ENCODE results near the gene FGD1. TPM values are rescaled to one million over a fixed set of nuclear protein-coding genes. Genes with fewer than 3 reads are reported as not detected.

FGD1 gene
- total and polyA plus RNA-seq, 2 of the 4 experiments (the other 2 are of a cell fraction), result 2.0 to 12.3 TPM

DNA sequence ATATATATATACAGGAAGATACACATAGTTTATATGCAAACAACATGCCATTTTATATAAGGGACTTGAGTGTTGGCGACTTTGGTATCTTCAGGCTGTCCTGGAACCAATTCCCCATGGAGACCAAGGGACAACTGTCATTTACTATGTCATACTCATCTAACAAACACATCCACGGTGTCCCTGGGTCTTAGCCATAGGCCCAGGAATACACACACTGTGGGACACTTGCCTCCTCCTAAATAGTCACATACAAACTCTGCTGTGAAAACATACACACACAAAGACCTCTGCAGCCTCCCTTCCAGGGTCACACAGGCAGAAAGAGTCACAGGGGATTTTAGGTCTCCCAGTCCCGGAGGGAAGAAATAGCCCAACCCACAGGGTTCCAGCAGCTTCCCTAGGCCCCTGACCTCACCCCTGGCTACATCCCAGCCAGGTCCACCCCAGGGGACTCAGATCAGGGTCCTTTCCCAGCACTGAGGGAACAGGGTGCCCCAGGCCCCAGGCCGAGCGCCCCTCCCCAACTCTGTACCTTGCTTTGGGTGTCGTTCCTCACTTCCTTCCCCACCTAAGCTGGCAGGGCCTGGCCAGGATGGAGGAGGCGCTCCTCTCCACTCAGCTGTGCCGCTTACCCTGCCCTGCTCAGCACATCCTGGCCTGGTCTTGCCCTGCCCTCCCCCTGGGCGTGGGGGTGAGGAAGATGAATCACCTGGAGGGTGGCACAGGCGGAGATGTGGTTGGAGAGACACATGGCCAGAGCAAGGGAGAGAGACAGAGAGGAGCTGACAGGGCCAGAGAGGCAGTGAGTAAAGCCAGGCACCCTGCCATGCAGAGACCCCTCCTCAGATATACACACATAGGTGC is 21.8 kb downstream of the FGD1 start:
- Histone ChIP-seq H3K27me3 (ENCODE audit: control insufficient read depth, insufficient read depth, low read length) (no peaks in the 10 kb centered on the region), H3K9ac (ENCODE audit: low read depth, low read length) (no peak overlapping the region), H3K9me1 (ENCODE audit: insufficient read depth, low read length) (peaks cover 6% of the 10 kb centered on the region; the same call in 1 of the 2 replicates), H2BK120ac (ENCODE audit: low read depth, low read length) (no peak overlapping the region), H4K91ac (ENCODE audit: insufficient read depth, low read depth, low read length) (no peak overlapping the region), H4K5ac (ENCODE audit: low read depth, low read length) (no peak overlapping the region), H3K27ac (ENCODE audit: insufficient read depth, low read length) (no peak overlapping the region), H3K9me3 (ENCODE audit: control insufficient read depth, insufficient read depth, low read length) (no peaks in the 10 kb centered on the region), H3K56ac (ENCODE audit: extremely low read depth, insufficient read depth, low read length) (no peak overlapping the region), H2AK5ac (ENCODE audit: low read depth, low read length) (no peak overlapping the region; the same call in 1 of the 2 replicates), H3K4me2 (ENCODE audit: low read depth, low read length) (no peak overlapping the region), H4K8ac (ENCODE audit: low read depth in 2 of 2, low read length in 2 of 2) (no peak overlapping the region), H4K20me1 (ENCODE audit: insufficient read depth, low read length) (peaks cover 16% of the 10 kb centered on the region), H2BK5ac (ENCODE audit: low read depth, low read length, poor library complexity, severe bottlenecking) (no peak overlapping the region), H3K23ac (ENCODE audit: low read depth, low read length) (no peak overlapping the region), H3K4me1 (ENCODE audit: control insufficient read depth, insufficient read depth, low read length) (no peaks in the 10 kb centered on the region), H2BK20ac (ENCODE audit: low read depth, low read length) (no peak overlapping the region), H3K79me1 (ENCODE audit: low read depth in 1 of 2, low read length in 2 of 2) (peaks cover 6 to 40% of the 10 kb centered on the region in 2 experiments; a peak in 3 of 4 replicates), H2AFZ (replicated peaks; ENCODE audit: low read length, poor library complexity) (no peak overlapping the region), H2BK15ac (ENCODE audit: low read depth, low read length) (no peak overlapping the region), H2AK9ac (replicated peaks; ENCODE audit: low read depth, low read length, poor library complexity) (peak overlapping the region; percentile 55), H3K14ac (replicated peaks; ENCODE audit: low read depth, low read length) (no peak overlapping the region), H3K18ac (ENCODE audit: low read depth, low read length) (no peak overlapping the region), H3K4ac (ENCODE audit: low read depth, low read length) (no peak overlapping the region), H3K4me3 (ENCODE audit: insufficient read depth, low read depth, low read length) (no peak overlapping the region), H3K36me3 (ENCODE audit: control insufficient read depth, insufficient read depth, low read length) (peaks cover 3% of the 10 kb centered on the region; the same call in 1 of the 2 replicates)
- intact Hi-C loops (cut with micrococcal nuclease) (no loop called here), dilution Hi-C loops (cut with HindIII; ENCODE audit: low sequenced_read_pairs, unreplicated experiment) (no loop called here), in situ Hi-C loops (cut with MboI; ENCODE audit: low sequenced_read_pairs) (no loop called here)
- no peak for DNase-seq
- no peak for ATAC-seq (ENCODE audit: low read depth)
- no TSS peak for BruUV-seq (replicated peaks)
- ChIA-PET CTCF (no interaction called here), POLR2A (ENCODE audit: unreplicated experiment) (no interaction called here)
- WGBS, 2 experiments (ENCODE audit: extremely low coverage in 2 of 2, insufficient read length in 1 of 2), result no CpG with 5 or more reads among the region's 10 CpGs
- TF ChIP-seq SMC3 (IDR thresholded peaks at IDR 0.05; ENCODE audit: low read depth, low read length) (no peak), MAZ (IDR thresholded peaks at IDR 0.05; ENCODE audit: borderline replicate concordance, low read depth, low read length) (no peak), FOS (IDR thresholded peaks at IDR 0.05; ENCODE audit: low read depth, low read length) (no peak), CEBPB (IDR thresholded peaks at IDR 0.05; ENCODE audit: low read depth, low read length) (no peak), CHD1 (IDR thresholded peaks at IDR 0.05; ENCODE audit: low read depth, low read length) (no peak), MAFK (IDR thresholded peaks at IDR 0.05; ENCODE audit: low read depth, low read length) (no peak), RFX5 (IDR thresholded peaks at IDR 0.05; ENCODE audit: low read depth, low read length) (no peak)
- TF ChIP-seq, protein P1, sequence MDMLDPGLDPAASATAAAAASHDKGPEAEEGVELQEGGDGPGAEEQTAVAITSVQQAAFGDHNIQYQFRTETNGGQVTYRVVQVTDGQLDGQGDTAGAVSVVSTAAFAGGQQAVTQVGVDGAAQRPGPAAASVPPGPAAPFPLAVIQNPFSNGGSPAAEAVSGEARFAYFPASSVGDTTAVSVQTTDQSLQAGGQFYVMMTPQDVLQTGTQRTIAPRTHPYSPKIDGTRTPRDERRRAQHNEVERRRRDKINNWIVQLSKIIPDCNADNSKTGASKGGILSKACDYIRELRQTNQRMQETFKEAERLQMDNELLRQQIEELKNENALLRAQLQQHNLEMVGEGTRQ (IDR thresholded peaks at IDR 0.05; ENCODE audit: low read depth, low read length), result no peak
- TF ChIP-seq, protein P2, sequence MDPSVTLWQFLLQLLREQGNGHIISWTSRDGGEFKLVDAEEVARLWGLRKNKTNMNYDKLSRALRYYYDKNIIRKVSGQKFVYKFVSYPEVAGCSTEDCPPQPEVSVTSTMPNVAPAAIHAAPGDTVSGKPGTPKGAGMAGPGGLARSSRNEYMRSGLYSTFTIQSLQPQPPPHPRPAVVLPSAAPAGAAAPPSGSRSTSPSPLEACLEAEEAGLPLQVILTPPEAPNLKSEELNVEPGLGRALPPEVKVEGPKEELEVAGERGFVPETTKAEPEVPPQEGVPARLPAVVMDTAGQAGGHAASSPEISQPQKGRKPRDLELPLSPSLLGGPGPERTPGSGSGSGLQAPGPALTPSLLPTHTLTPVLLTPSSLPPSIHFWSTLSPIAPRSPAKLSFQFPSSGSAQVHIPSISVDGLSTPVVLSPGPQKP (IDR thresholded peaks at IDR 0.05; ENCODE audit: borderline replicate concordance, low read depth, low read length), result no peak
